Measurements from ENCODE around the gene LRRC47.
"Not testable (repeated sequence)": the region's sequence is repeated elsewhere in the genome, so short reads cannot be mapped to it uniquely, and the experiment has no call there.

LRRC47 gene

DNA sequence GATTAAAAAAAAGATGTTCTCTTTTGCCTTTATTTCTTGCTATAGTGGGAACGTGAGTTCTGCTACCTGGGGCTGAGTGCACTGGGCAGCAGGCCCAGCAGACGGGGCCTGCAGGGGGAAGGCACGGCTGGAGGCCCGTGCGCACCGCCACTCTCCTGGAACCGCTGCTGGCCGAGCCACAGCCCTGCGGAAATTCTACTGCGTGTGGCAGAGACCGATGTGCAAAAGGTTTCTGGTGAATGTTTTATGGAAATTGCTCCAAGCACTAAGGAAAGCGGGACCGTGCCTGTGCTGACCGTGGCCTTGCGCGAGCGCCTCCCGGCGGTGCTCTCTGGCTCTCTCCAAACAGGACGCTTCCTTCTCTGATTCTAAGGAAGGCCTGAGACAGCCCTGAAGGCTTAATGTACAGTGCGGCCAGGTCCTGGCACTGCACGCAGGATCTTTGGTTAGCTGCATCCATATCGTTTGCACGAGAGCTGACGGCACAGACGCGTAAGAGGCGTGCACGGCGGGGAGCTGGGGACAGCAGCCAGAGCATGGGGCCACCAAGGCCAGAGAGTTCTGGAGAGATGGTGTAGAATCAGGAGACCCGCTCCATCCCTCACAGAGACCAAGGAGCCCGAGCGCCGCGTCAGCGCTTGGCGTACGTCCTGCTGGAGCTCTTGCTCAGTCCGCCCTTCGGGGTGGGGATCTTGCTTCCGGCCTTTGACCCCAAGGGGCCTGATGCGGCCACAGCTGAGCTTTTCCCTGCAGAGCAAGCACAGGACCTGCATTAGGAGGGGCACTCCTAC is 18.7 kb upstream of the LRRC47 start:
- DNase-seq, result no peak

DNA sequence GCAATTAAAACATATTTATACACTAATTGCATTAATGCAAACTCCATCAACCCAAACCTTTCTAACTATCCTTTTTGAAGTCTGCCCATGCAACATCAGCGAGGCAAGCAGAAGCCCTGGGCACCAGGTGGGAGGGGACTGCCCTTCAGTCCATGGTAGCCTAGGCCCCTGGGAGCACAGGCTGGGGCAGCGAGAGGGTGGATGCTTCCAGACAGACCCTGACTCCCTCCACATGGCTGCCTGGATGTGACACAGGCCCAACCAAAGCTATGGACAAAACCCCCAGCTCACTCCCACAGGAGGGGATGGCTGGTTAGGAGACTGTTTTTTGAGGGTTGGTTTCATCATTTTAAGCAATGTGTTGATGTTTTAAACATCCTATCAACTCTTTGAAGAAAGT is 17.8 kb upstream of the LRRC47 start:
- DNase-seq, result no peak

DNA sequence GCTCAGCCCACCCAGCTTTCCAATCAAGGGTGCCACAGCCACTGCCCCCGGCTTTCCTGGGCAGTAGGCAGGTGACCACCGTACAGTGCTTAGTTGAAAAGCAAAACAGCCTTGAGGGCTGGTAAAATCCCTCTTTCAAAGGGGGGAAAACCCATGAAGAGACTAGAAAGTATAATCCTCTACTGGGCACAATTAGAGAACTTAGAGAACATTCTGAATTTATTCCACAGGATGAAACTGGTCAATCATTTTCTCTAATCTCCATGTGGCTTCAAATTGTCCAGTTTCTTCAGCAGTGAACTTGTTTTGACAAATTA is 15.3 kb upstream of the LRRC47 start:
- no peak for DNase-seq

DNA sequence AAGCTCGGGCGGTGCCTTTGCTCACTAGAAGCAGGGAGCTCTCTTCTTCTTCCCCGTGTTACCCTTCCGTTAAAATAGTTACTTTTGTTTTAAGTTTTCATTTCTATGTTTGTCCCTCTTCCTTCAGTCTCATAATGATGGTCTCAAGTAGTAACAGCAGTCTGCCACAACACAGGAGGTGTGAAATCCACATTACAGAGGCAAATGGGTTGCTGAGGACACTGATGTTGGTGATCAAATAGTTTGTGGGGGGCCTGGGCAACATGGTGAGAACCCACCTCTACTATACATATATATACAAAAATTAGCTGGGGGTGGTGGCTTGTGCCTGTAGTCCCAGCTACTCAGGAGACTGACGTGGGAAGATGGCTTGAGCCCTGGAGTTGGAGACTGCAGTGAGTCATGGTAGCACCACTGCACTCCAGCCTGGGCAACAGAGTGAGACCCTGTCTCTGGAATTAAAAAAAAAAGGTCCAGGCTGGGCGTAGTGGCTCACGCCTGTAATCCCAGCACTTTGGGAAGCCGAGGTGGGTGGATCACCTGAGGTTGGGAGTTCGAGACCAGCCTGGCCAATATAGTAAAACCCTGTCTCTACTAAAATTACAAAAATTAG is 14.0 kb upstream of the LRRC47 start:
- DNase-seq, result not testable (repeated sequence)

DNA sequence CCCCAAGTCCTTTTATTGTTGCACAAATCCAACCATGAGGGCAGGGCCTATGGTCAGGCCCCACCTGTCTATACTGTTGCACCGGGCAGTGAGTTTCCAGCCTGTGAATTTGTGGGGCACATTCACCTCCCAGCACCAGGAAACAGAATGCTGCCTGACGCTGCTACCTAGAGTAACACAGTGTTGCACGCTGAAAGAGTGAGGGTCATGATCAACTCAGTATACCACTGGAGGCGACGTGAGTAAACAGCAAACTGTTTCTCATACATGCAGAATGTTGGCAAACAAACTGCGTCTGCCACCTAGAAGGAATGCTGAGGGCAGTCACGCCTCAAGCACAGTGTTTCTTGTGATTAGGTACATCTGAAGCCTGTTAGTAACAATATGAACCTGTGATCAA is 13.4 kb upstream of the LRRC47 start:
- DNase-seq, result no peak

DNA sequence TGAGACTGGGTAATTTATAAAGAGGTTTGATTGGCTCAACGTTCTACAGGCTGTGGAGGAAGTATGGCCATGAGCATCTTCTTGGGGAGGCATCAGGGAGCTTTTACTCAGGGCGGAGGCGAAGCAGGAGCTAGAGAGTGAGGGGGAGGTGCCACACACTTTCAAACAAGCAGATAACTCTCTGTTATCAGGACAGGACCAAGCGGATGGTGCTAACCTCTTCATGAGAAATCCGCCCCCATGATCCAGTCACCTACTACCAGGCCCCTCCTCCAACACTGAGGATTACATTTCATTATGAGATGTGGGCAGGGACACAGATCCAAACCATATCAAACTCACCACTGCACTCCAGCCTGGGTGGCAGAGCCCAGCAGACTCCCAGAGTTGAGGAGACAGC is 11.5 kb upstream of the LRRC47 start:
- DNase-seq, result no peak

DNA sequence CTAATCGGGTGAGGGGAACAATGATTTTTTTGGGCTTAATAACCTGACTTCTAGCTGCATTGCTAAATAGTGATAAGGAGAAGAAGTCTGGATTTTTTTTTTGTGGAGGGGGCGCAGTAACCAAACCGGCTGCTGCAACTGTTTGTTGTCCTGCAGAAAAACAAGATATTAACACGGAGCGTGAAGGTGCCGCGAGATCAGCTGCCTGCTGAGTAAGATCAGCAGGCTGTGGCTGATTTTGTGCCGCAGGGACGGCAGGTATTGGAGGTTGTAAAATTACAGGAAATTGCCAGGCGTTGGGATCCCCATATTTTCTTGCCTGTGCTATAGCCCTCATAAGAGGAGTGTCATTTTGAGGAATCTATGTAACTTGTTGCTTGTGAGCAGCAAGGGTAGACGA is 8.7 kb upstream of the LRRC47 start:
- no peak for DNase-seq

DNA sequence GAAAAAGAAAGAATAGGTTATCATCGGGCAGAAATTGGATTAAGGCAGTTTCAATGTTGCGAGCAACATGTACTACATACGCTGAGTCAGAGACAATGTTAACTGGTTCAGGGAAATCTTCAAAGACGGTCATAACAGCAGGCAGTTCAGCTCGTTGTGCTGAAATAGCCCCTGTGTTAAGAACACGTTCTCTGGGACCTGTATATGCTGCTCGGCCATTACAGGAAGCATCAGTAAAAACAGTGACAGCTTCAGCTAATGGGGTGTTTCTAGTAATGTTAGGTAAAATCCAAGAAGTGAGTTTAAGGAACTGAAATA is 8.3 kb upstream of the LRRC47 start:
- DNase-seq, result not testable (repeated sequence)

DNA sequence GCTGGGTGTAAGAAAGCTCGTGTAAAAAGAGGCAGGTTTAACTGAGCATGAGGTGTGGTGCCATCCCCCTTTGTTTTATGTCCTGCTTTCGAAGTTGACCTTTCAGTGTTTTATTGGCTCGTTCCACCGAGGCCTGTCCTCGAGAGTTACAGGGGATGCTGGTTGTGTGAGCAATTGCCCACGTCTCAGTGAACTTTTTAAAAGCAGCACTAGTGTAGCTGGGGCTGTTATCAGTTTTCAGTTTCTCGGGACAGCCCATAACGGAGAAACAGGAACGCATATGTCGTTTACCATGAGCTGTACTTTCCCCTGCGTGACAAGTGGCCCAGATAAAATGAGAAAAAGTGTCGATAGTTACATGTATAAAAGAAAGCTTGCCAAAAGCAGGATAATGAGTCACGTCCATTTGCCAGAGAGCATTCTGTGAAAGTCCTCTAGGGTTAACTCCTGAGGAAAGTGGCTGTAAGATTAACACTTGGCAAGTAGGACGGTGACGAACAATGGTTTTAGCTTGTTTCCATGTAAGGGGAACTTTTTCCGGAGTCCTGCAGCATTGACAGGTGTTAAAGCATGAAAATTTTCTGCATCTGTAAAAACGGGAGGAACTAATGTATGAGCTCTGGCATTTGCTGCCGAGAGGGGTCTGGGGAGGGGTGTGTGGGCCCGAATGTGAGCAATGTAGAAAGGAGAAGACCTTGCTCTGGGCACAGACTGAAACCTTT is 7.8 kb upstream of the LRRC47 start:
- no peak for DNase-seq

DNA sequence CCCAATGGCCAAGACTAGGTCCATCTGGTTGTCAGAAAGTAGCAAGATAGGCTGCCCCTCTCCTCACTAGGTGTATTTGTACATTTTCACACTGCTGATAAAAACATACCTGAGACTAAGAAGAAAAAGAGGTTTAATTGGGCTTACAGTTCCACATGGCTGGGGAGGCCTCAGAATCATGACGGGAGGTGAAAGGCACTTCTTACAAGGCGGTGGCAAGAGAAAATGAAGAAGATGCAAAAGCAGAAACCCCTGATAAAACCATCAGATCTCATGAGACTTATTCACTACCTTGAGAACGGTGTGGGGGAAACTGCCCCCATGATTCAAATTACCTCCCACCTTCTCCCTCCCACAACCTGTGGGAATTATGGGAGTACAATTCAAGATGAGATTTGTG is 4.5 kb upstream of the LRRC47 start:
- not testable (repeated sequence) for DNase-seq

DNA sequence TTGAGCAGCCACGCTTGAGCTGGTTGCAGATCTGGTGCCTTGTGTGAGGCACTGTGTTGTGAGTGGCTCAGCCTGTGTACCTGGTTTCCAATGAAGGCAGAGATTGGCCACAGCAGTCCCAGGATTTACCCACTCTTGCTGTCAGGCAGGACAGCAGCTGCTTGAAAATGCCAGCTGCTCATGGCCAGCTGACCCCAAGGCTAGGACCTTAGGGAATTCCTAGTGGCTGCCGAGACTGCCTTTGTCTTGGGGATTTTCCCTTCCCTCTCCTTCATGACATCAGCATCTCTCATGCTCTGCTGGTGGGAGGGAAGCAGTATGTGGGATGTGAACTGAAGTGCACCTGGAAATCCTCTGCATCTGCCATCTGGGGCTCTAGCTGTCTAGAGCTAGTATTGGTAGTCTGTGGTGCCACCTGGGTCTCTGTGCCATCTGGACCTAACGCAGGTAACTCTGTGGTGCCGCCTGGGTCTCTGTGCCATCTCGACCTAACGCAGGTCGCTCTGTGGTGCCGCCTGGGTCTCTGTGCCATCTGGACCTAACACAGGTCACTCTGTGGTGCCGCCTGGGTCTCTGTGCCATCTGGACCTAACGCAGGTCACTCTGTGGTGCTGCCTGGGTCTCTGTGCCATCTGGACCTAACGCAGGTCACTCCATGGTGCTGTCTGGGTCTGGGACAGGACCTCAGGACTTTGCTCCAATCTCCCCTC is 3.8 kb upstream of the LRRC47 start:
- DNase-seq, result no peak

DNA sequence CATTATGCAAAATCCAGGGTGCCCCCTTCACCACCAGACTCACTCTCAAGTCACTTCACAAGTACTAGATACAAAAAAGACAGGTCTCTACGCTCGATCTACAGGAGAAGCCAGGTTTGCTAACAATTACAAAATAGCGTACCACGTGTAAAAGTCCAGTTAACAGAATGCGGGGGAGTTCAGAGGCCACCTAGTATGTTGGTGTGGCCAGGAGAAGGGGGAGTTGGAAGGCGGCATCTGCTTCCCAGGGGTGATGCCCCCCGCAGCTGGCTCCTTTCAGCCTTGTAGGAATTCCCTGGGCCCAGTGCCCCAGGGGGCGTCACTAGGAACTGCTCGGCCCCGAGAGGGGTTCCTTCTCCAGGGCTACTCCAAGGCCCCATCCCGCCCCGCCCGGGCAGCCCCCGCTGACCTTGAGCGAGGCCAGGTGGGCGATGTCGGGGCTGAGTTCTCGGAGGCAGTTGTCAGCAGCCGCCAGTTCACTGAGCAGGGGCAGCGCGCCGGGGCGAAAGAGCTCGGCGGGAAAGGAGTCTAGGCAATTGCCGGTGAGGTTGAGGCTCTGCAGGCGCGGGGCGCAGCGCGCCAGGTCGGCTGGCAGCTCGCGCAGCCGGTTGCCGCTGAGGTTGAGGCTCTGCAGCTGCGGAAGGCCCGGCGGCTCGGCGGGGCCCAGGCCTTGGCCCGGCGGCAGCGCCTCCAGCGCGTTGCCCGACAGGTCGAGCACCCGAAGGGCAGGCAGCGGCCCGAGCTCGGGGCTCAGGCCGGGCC is 664 bp downstream of the LRRC47 start:
- no peak for DNase-seq

DNA sequence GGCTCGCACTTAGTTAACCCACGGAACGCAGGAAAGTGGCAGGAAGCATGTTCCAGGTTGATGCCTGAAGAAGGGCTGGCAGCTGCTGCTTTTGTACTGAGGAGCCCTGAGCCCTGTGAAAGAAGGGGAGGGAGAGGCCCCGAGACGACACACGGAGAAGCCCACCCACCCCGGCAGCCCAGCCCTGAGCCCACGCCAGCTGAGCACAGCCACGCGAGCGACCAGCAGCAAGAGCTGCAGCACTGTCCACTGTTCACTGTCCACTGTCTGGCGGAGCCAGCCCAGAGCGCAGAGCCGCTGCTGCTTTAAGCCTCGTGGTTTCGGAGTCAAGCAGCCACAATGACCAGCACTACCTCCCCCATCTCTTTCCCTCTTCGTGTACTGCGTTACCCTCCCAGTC is 5.3 kb downstream of the LRRC47 start:
- DNase-seq, result no peak

DNA sequence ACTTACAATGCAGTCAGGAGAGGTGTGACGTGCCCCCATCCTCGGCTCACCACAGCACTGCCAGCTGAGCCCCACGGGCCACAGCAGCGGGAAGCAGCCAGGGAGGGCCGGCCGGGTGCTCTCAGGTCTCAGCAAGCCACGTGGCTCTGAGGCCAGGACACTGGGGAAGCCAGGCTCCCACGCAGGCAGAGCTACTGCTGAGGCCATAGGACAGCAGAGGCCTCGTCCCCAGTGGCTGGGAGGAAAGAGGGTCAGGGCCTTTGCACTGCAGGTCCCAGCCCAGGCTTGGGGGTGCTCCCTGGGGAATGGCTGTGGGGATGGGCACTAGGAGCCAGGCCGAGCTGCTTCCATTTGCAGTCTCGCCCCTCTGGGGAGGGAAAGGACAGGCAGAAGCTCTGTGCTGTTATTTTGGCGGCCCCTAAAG is 5.8 kb downstream of the LRRC47 start:
- no peak for DNase-seq

DNA sequence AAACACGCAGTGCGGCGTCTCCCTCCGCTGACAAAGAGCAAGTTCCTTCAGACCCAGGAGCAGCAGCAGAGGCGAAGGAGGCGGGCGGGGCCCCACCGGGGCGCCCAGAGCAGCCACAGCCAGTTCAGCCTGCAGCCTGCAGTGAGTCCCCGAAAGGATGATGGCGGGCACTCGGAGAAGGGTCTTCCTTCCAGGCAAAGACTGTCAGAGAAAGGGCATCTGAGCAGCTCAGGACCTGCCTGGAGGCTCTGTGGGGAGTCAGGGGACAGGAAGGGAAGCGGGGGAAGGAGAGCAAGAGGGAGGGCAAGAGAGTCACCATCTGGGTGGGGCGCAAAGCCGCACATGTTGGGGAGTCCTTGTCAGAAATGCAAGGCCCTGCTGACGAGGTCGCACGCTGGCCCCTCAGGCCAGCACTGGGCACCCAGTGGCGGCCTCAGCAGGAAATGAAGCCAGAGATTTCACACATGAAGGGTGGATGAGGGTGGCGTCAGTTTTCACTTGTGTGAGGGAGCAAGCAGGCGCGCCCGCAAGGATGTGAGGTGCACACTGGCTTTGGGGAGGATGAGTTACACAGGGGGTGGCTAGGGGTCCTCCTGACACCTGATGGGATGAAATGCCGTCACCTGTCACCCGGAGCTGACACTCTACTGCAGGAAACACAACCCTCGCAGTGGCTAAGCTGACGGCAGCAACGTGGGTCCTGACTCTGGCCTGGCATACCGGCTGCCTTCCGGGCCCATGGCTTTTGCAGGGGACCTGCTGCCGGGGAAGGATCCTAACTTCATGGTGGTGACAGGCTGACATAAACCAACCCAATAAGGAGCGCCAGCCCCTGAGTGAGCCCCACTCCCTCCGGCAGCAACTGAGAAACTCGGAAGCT is 6.6 kb downstream of the LRRC47 start:
- no peak for DNase-seq

DNA sequence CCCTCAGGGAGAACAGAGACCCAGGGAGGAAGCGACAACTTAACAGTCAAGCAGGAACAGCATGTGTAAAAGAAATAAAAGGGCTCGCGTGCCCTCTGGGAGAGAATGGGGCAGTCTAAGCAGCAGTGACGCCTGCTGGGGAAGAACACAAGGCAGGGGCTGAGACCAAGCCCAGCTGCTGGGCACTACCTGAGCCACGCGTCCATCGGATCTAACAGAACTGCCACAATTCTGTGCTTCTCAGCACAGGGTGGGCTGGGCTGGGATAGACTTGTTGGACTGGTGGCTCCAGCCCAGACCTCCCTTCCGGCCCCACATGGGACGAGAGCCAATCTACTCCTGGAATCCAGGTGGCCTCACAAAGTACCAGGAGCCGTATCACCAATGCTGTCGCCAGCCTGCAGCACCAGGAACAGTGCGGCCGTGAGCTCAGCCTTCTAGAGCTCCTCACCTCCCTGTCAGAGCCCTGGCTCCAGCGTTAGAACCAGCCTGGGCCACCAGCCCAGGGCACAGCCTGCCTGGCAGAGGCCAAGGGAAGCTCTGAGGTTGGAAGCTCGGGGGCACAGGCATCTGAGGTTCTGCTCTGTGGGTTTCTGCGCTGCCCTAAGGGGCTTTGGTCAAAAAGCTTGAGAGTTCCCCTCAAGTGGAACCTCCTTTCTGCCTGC is 7.4 kb downstream of the LRRC47 start:
- no peak for DNase-seq

DNA sequence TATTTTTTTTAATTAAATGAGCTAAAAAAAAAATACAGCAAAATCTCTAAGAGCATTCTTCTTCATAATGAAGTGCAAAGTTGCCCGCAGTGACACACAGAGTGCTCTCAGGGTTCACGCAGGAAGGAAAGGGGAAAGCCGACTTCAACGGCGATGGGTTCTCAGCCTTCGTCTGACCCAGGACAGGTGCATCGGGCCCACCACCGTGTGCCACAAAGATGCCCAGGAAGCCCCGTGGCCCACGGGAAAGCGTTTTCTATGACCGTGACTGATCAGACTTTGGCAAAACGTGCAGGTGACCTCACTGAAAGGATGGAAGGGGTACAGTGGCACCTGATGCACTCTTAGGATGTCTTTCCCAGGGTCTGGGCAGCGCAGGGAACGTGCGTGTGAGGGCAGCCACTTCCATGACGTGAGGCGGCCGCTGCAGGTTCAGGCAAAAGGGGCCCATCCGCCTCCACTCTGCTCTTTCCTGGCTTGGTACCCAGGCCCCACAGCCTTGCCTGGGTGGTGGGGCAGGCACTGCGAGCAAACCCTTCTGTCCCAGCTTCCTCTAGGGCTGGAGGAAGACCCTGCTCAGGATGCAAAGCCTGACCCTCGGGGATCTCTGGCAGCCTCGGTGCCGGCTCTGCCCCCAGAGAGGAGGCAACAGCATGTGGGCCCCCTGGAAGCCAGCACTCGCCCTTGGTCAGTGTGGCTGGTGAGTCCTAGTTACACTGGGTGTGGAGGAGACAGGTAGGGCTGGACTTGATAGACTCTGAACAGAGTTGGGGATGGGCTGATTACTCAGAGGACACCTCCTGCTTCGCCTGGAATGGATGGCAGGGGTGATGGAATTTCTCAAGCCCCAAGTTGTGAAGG is 8.3 kb downstream of the LRRC47 start:
- no peak for DNase-seq

DNA sequence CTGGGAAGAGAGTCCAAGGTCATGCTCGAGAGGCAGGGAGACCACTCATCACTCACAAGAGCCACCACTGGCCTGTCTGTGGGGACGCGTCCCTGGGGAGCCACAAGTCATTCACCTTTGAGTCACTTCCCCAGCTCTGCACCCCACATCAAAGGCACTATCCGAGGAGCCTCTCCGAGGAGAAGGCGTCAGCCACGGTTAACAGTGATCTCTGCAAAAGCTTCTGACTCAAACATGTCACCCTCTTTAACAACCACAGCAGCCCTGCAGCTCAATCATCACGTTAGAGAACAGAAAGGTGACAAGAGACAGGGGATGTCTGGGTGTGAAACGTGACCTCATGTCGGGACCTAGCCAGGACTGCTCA is 9.0 kb downstream of the LRRC47 start:
- DNase-seq, result no peak

DNA sequence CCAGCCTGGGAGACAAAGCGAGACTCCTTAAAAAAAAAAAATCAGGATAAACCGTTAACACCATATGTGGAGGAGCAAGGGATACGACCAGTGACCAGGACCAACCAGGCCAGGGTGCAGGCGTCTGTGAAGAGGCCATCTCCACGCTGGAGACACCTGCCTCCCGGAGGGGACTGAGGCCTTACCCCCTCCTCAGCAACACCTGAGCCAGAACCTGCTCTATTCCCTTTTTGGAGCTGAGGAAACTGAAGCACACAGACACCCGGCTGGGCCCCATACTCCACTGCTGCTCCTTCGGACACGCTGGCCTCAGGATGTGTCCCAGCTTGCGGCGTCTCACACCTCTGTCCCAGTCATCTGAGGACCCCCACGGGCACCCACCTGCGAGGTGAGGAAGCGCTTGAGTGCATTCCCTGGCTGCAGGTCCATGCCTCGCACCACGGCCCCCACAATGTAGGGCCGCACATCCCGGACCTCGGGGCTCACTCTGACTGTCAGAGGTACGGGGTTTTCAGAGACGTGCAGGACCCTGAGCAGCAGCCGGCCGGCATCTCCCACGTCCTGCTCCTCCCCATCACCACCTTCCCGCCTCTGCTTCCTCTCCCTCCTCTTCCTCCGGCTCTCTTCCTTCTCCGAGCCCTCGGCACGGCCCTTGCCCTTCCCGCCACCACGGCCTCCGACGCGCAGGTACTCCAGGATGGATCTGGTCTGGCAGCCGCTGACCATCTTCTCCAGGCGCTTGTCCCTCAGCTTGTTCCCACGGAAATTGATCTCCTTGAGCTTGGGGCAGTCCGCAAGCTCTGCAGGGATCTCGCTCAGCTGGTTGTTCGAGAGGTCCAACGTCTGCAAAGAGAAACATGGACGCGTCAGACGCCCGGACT is 9.6 kb downstream of the LRRC47 start:
- no peak for DNase-seq
